ENCODE measurements around the gene ZNF358.

The ZNF358 gene

GRCh38 chr19:7470540-7471305 lies 45.2 kb upstream of the ZNF358 start:
- TF ChIP-seq TAF1 (IDR thresholded peaks at IDR 0.05; ENCODE audit: borderline replicate concordance, insufficient read depth, low read length) (no peak), FOXP2 (optimal IDR thresholded peaks at IDR 0.05; ENCODE audit: borderline replicate concordance, extremely low read depth, extremely low read length, insufficient read depth) (no peak)

DNA sequence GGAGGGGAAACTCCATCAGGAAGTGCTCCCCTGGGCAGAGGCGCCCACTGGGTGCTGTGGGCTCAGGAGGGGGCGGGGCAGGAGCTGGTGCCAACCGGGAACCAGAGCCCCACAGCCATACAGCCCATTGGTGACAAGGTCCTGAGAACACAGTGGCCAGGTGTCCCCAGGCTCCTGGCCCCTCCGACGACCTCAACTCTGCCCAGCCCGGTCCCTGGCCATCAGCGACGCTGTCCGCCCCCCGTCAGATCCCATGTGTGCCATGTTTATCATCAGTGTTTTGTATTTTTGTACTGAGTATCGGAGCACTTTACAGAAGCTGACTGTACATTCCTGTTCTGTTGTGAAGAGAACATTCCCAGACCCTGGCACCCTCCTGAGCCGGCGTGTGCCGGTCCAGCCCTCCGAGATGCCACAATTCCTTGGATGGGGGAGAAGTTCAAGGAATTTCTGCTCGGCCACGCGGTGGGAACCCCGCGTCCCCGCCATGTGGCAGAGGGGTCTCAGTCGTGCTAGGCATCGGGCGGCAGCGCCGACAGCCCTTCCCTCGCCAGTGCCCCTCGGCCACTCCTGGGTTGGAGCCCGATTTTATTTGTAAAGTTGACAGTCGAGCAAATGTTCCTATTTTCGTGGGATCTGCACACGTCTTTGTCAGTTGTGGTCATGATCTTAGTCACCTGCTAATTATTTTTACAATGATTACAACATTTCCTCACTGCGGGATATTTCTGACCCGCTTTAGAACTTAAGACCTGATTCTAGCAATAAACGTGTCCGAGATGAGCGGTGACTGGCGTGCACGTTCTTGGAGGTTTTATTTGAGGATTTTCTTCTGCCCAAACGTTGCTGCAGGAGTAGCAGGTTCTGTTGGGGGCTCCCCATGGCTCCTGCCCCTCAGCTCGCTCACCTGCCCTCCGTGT lies 43.9 kb upstream of the ZNF358 start:
- TF ChIP-seq POLR2AphosphoS5 (IDR thresholded peaks at IDR 0.05; ENCODE audit: low read depth, low read length) = no peak
- TF ChIP-seq FOXP2 (optimal IDR thresholded peaks at IDR 0.05; ENCODE audit: borderline replicate concordance, extremely low read depth, extremely low read length, insufficient read depth) = no peak
- TF ChIP-seq REST (IDR thresholded peaks at IDR 0.05; ENCODE audit: insufficient read depth in 1 of 2, low read depth in 2 of 2, low read length in 2 of 2) = no peak
- no peak for TF ChIP-seq TAF1 (IDR thresholded peaks at IDR 0.05; ENCODE audit: borderline replicate concordance, insufficient read depth, low read length)
- no peak for TF ChIP-seq SIN3A (IDR thresholded peaks at IDR 0.05; ENCODE audit: borderline replicate concordance, insufficient read depth, low read length)

DNA sequence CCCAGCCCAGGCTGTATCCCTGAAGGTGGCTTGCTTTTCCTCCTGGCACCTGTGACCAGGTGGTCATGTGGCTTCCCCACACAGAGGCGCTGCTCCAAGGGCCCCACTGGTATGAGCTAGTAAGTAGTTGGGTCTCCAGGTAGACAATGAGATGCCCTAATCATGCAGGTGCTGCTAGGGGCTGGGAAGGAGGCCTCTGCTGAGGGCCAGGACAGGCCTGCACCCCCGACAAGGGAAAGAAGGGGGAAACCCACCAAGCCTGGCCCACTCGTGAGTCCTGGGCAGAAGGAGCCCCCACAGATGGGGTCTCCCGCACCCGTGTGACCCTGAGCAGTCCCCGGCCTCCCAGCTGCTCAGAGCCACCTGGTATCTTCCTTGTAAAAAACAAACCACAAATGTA lies 40.2 kb upstream of the ZNF358 start:
- TF ChIP-seq SIN3A (IDR thresholded peaks at IDR 0.05; ENCODE audit: borderline replicate concordance, insufficient read depth, low read length) = no peak
- TF ChIP-seq FOXP2 (optimal IDR thresholded peaks at IDR 0.05; ENCODE audit: borderline replicate concordance, extremely low read depth, extremely low read length, insufficient read depth) = no peak
- TF ChIP-seq REST (IDR thresholded peaks at IDR 0.05; ENCODE audit: insufficient read depth in 1 of 2, low read depth in 2 of 2, low read length in 2 of 2) = no peak
- TF ChIP-seq POLR2AphosphoS5 (IDR thresholded peaks at IDR 0.05; ENCODE audit: low read depth, low read length) = no peak
- TF ChIP-seq TAF1 (IDR thresholded peaks at IDR 0.05; ENCODE audit: borderline replicate concordance, insufficient read depth, low read length) = no peak

- no peak for TF ChIP-seq POLR2AphosphoS5 (IDR thresholded peaks at IDR 0.05; ENCODE audit: low read depth, low read length)
- no peak for TF ChIP-seq REST (IDR thresholded peaks at IDR 0.05; ENCODE audit: insufficient read depth in 1 of 2, low read depth in 2 of 2, low read length in 2 of 2)
- TF ChIP-seq SIN3A (IDR thresholded peaks at IDR 0.05; ENCODE audit: borderline replicate concordance, insufficient read depth, low read length) = no peak
- TF ChIP-seq FOXP2 (optimal IDR thresholded peaks at IDR 0.05; ENCODE audit: borderline replicate concordance, extremely low read depth, extremely low read length, insufficient read depth) = no peak
- no peak for TF ChIP-seq TAF1 (IDR thresholded peaks at IDR 0.05; ENCODE audit: borderline replicate concordance, insufficient read depth, low read length)
These were observed 39.7 kb upstream of the ZNF358 start for GRCh38 chr19:7476241-7476640.

- TF ChIP-seq REST (IDR thresholded peaks at IDR 0.05; ENCODE audit: insufficient read depth in 1 of 2, low read depth in 2 of 2, low read length in 2 of 2) (no peak), SIN3A (IDR thresholded peaks at IDR 0.05; ENCODE audit: borderline replicate concordance, insufficient read depth, low read length) (no peak), TAF1 (IDR thresholded peaks at IDR 0.05; ENCODE audit: borderline replicate concordance, insufficient read depth, low read length) (no peak), POLR2AphosphoS5 (IDR thresholded peaks at IDR 0.05; ENCODE audit: low read depth, low read length) (no peak), FOXP2 (optimal IDR thresholded peaks at IDR 0.05; ENCODE audit: borderline replicate concordance, extremely low read depth, extremely low read length, insufficient read depth) (no peak)
These were observed 39.0 kb upstream of the ZNF358 start for GRCh38 chr19:7476777-7477494.

Measured in PFSK-1 (cell line).